Keratinocyte (primary cell): ENCODE data around the gene GID8. TPM values are rescaled to one million over a fixed set of nuclear protein-coding genes. Genes with fewer than 3 reads are reported as not detected.

ENCODE experiments used
- DNase-seq: peaks from one replicate; pipeline ENCODE4 v3.0.0-alpha.2; 2011; ENCODE audit warnings: low read depth, missing footprints, low spot score
- FAIRE-seq: peaks from 2 replicates; lab custom pipeline; 2011; peaks lifted over from hg19 to GRCh38; lab: Jason Lieb, UNC
- H2AFZ ChIP-seq: 2 replicates; pipeline ENCODE4 v1.6.0; 2012; ENCODE audit warnings: low read length, control low read depth, inconsistent platforms; ENCODE audit not compliant: control insufficient read depth
- H3K27ac ChIP-seq: 2 replicates; pipeline ENCODE4 v1.5.1; 2011; ENCODE audit warnings: low read length; ENCODE audit not compliant: control insufficient read depth, insufficient read depth
- H3K27me3 ChIP-seq: 3 replicates; pipeline ENCODE4 v1.6.0; 2011; ENCODE audit warnings: low read length; ENCODE audit not compliant: control insufficient read depth, insufficient read depth; ENCODE audit errors: extremely low read depth
- H3K36me3 ChIP-seq, 2 experiments: 2 replicates in 1 of 2; 3 replicates in 1 of 2; pipeline ENCODE4 v1.5.1; 2011; ENCODE audit warnings: low read length in 2 of 2, mild to moderate bottlenecking in 1 of 2; ENCODE audit not compliant: control insufficient read depth in 2 of 2, insufficient read depth in 2 of 2; ENCODE audit errors: extremely low read depth in 1 of 2
- H3K4me1 ChIP-seq: 3 replicates; pipeline ENCODE4 v1.5.1; 2011; ENCODE audit warnings: low read length; ENCODE audit not compliant: control insufficient read depth, insufficient read depth; ENCODE audit errors: extremely low read depth
- H3K4me2 ChIP-seq: 3 replicates; pipeline ENCODE4 v1.6.0; 2011; ENCODE audit warnings: low read depth, low read length; ENCODE audit not compliant: control insufficient read depth, insufficient read depth; ENCODE audit errors: extremely low read depth
- H3K4me3 ChIP-seq, 3 experiments: fragments of 200-600 bp in 1 of 3; sonication (generic) in 1 of 3; 2 replicates in 2 of 3; 3 replicates in 1 of 3; pipeline ENCODE4 v1.5.1; 2011 to 2016; ENCODE audit warnings: low read length in 3 of 3, mild to moderate bottlenecking in 3 of 3, control low read depth in 2 of 3, inconsistent platforms in 1 of 3, low read depth in 1 of 3, mixed read lengths in 1 of 3, mixed run types in 1 of 3, moderate library complexity in 1 of 3; ENCODE audit not compliant: control insufficient read depth in 2 of 3, insufficient read depth in 2 of 3; ENCODE audit errors: extremely low read depth in 1 of 3
- H3K79me2 ChIP-seq: 2 replicates; pipeline ENCODE4 v1.6.0; 2012; ENCODE audit warnings: low read length; ENCODE audit not compliant: control insufficient read depth, insufficient read depth
- H3K9ac ChIP-seq: 3 replicates; pipeline ENCODE4 v1.6.0; 2011; ENCODE audit warnings: low read length; ENCODE audit not compliant: control insufficient read depth, insufficient read depth; ENCODE audit errors: extremely low read depth
- H3K9me1 ChIP-seq: 3 replicates; pipeline ENCODE4 v1.6.0; 2011; ENCODE audit warnings: low read length; ENCODE audit not compliant: control insufficient read depth, insufficient read depth; ENCODE audit errors: extremely low read depth
- H3K9me3 ChIP-seq: 2 replicates; pipeline ENCODE4 v1.5.1; 2012; ENCODE audit warnings: low read depth, low read length; ENCODE audit not compliant: control insufficient read depth
- H4K20me1 ChIP-seq: 3 replicates; pipeline ENCODE4 v1.6.0; 2011; ENCODE audit warnings: low read length; ENCODE audit not compliant: control insufficient read depth, insufficient read depth; ENCODE audit errors: extremely low read depth
- EZH2 ChIP-seq: IDR thresholded peaks from one replicate; pipeline ENCODE4 v1.6.1; 2012; ENCODE audit warnings: inconsistent platforms, mild to moderate bottlenecking, low read length, moderate library complexity
- dilution Hi-C: fragments of 300-500 bp; cut with MboI; formaldehyde crosslinking; loops from one replicate; pipeline ENCODE4 v1.7.0; 2020; ENCODE audit warnings: low sequenced_read_pairs; ENCODE audit not compliant: extremely low pct_ligation_motif_present
- polyA plus RNA-seq, 5 experiments: library from polyadenylated mRNA; depleted of rRNA in 3 of 5; stranded (reverse) in 3 of 5; stranded (forward) in 1 of 5; unstranded in 1 of 5; fragments of >200 nt; gene quantifications; 1 replicate in 1 of 5; 2 replicates in 3 of 5; 3 replicates in 1 of 5; pipeline versions ENCODE4 v1.2.1 to v1.2.3, GENCODE V29; 2011 to 2012; ENCODE audit warnings: missing spikeins in 2 of 5, low read depth in 1 of 5, low replicate concordance in 1 of 5
- TF ChIP-seq, protein P1 (sequence below), 3 experiments: IDR thresholded peaks in 1 of 3; conservative IDR thresholded peaks in 1 of 3; optimal IDR thresholded peaks in 1 of 3; 2 replicates in 2 of 3; 3 replicates in 1 of 3; pipeline versions ENCODE3 to v1.5.1; 2011; ENCODE audit warnings: low read length in 3 of 3, mild to moderate bottlenecking in 3 of 3, moderate library complexity in 2 of 3, control low read depth in 1 of 3, inconsistent platforms in 1 of 3; ENCODE audit not compliant: insufficient read depth in 2 of 3; ENCODE audit errors: extremely low read depth in 1 of 3

GID8 gene
- polyA plus RNA-seq, 1 donor (not counting 4 experiments of a cell fraction or from before 2014, with no cell fraction given) = 23.7 TPM

DNA sequence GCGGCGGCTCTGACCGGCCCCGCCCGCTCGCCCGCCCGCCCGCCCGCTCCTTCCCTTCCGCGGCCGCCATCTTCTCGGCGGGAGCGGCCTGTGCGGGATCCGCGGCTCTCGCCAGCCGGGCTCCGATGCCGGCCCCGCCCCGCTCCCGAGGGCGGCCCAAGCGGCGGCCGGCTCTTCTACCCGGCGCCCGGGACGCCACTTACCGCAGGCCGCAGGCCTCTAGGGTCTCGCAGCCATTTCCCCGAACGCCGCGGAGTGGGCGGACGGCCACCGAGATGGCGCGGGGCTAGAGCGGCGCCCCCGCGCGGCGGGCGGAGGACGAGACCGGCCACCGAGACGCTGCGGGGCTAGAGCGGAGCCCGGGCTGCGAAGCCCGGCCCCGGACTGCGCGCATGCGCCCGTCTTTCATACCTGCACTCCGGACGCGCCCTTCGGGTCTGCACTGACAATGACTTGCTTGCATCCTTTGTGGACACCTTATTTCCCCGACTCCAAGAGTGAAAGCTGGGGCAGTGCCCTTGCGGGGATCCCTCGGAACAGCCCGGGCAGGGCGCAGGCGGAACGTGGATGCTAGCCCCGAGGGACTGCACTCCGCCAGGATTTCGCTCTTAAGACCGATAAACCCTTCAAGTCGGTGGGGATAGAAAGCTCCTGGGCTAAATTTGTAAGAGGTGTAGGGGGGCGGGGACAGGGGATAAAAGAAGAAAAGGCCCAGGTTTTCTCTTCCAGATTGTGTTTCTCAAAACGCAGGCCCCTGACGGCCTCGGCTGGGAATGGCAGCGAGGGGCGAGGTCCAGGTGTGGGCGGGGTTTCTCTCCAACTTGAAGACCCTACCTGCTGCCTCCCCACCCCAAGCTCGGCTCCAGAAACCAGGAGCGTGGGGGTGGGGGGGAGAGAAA is 11.5 kb upstream of the GID8 start, which contains the start of gene DIDO1:
TSS of gene DIDO1 (minus strand) at position 277 of the 899 bp plus-strand sequence.
- FAIRE-seq = no peak
- no peaks in the 10 kb centered on the region for H3K9me3 ChIP-seq
- peaks cover 0 to 6% of the 10 kb centered on the region in 2 experiments for H3K36me3 ChIP-seq
- DNase-seq = no peak
- H3K4me3 ChIP-seq = peak within 1 kb of the TSS; percentile 67 to 91 (median 89)
- peaks cover 24% of the 10 kb centered on the region for H4K20me1 ChIP-seq
- peaks cover 42% of the 10 kb centered on the region for H3K4me1 ChIP-seq
- TF ChIP-seq, protein P1, sequence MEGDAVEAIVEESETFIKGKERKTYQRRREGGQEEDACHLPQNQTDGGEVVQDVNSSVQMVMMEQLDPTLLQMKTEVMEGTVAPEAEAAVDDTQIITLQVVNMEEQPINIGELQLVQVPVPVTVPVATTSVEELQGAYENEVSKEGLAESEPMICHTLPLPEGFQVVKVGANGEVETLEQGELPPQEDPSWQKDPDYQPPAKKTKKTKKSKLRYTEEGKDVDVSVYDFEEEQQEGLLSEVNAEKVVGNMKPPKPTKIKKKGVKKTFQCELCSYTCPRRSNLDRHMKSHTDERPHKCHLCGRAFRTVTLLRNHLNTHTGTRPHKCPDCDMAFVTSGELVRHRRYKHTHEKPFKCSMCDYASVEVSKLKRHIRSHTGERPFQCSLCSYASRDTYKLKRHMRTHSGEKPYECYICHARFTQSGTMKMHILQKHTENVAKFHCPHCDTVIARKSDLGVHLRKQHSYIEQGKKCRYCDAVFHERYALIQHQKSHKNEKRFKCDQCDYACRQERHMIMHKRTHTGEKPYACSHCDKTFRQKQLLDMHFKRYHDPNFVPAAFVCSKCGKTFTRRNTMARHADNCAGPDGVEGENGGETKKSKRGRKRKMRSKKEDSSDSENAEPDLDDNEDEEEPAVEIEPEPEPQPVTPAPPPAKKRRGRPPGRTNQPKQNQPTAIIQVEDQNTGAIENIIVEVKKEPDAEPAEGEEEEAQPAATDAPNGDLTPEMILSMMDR (optimal IDR thresholded peaks at IDR 0.05 in 1 of 3, IDR thresholded peaks at IDR 0.05 in 1 of 3, conservative IDR thresholded peaks at IDR 0.05 in 1 of 3; ENCODE audit: extremely low read depth in 1 of 3, insufficient read depth in 2 of 3, low read length in 3 of 3) = peak; percentile 16 to 67 (median 61)
- TF ChIP-seq EZH2 = no peak
- peak within 1 kb of the TSS; percentile 97 for H3K27ac ChIP-seq
- no peaks in the 10 kb centered on the region for H3K27me3 ChIP-seq
- H3K79me2 ChIP-seq = peaks cover 91% of the 10 kb centered on the region
- H2AFZ ChIP-seq = peak within 1 kb of the TSS; percentile 47
- H3K9ac ChIP-seq = peak within 1 kb of the TSS; percentile 98
- dilution Hi-C loops = no loop called here
- H3K9me1 ChIP-seq = peaks cover 4% of the 10 kb centered on the region
- peak within 1 kb of the TSS; percentile 99 for H3K4me2 ChIP-seq

DNA sequence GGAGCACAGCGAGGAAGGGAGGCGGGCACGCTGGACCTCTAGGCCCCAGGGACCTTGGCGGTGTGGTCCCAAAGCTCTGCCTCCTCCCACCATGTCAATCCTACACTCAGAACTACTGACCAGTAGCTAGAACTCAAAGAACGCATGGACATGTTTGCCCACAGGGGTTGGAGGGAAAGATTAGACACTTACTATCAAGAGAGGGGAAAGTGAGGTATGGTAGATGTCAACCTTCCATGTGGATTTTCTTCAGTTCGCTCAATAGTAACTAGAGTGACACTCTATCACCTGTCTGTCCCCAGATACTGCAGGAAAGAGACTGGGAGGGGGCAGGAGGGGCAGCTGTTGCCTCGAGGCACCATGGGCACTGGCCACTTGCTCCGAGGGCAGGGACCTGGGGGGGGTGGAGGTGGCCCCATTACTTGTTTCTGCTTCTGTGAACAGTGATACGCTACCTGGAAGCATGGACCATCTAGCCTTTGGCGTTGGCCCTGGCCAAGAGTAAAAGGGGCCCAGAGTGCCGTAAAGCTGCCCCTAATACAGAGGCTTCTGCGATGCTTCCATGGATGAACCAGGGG is 10.7 kb upstream of the GID8 start:
- peaks cover 20% of the 10 kb centered on the region for H4K20me1 ChIP-seq
- H3K9ac ChIP-seq = peak overlapping the region; percentile 98
- peaks cover 0 to 6% of the 10 kb centered on the region in 2 experiments for H3K36me3 ChIP-seq
- no peak overlapping the region for H2AFZ ChIP-seq
- peaks cover 91% of the 10 kb centered on the region for H3K79me2 ChIP-seq
- FAIRE-seq (no peak), DNase-seq (no peak)
- H3K4me2 ChIP-seq = peak overlapping the region; percentile 93
- dilution Hi-C loops = no loop called here
- peak overlapping the region; percentile 97 for H3K27ac ChIP-seq
- H3K9me3 ChIP-seq = no peaks in the 10 kb centered on the region
- TF ChIP-seq, protein P1 (optimal IDR thresholded peaks at IDR 0.05 in 1 of 3, IDR thresholded peaks at IDR 0.05 in 1 of 3, conservative IDR thresholded peaks at IDR 0.05 in 1 of 3; ENCODE audit: extremely low read depth in 1 of 3, insufficient read depth in 2 of 3, low read length in 3 of 3) = no peak
- no peak for TF ChIP-seq EZH2
- peaks cover 4% of the 10 kb centered on the region for H3K9me1 ChIP-seq
- H3K4me3 ChIP-seq = peak overlapping the region; percentile 67 to 91 (median 89)
- H3K27me3 ChIP-seq = no peaks in the 10 kb centered on the region
- H3K4me1 ChIP-seq = peaks cover 40% of the 10 kb centered on the region
